Measurements from ENCODE around the gene ITGA5.

DNA sequence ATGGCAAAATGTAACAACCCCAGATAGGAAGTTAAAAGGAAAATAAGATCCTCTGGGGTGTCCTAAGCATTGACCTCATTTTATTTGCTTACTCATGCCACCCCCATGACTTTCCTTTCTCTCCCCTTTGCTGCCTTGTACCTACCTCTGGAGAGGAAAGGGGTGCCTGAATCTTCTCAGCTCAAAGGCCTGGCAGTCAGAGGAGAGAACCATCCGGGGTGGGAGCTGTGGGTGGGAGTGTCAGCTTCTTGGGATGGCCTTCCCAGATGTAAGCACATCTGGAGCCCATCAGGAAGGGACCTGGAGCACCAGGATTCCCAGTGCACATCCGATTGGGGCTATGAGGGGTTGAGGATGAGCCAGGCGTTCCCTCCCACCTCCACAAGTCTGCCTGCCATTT, 5.2 kb upstream of the ITGA5 start:
- no peak for TF ChIP-seq EZH2 (IDR thresholded peaks at IDR 0.05)
- TF ChIP-seq POLR2AphosphoS5 (IDR thresholded peaks at IDR 0.05; ENCODE audit: borderline replicate concordance, low read depth, low read length), result no peak
- no peak for TF ChIP-seq FOXP2 (optimal IDR thresholded peaks at IDR 0.05; ENCODE audit: control extremely low read depth, extremely low read length, insufficient read depth)
